Esophagus squamous epithelium (tissue), 5 donors: ENCODE results near the gene PTMS. TPM values are rescaled to one million over a fixed set of nuclear protein-coding genes. Genes with fewer than 3 reads are reported as not detected.

Experiments
- DNase-seq: peaks from one replicate; lab custom pipeline; 2025; lab: John Stamatoyannopoulos, UW
- H3K27ac ChIP-seq, 4 donors: fragments of 200-600 bp; sonication (generic); one replicate each; pipeline ENCODE4 v1.5.1; 2016 to 2019; ENCODE audit warnings: mild to moderate bottlenecking in 1 of 4
- H3K27me3 ChIP-seq, 4 donors: fragments of 200-600 bp; sonication (generic); 1 replicate in 3 of 4; 2 replicates in 1 of 4; pipeline versions ENCODE4 v1.5.1 to v1.6.0; 2017 to 2021; ENCODE audit warnings: antibody characterized with exemption in 1 of 4
- H3K36me3 ChIP-seq, 3 donors: fragments of 200-600 bp; sonication (generic); one replicate each; pipeline ENCODE4 v1.5.1; 2016 to 2019
- H3K4me1 ChIP-seq, 3 donors: fragments of 200-600 bp; sonication (generic); one replicate each; pipeline ENCODE4 v1.5.1; 2017 to 2019
- H3K4me3 ChIP-seq, 4 donors: fragments of 200-600 bp; sonication (generic); 1 replicate in 3 of 4; 2 replicates in 1 of 4; pipeline ENCODE4 v1.5.1; 2016 to 2019; ENCODE audit warnings: mild to moderate bottlenecking in 2 of 4, moderate library complexity in 1 of 4
- H3K9me3 ChIP-seq, 3 donors: fragments of 200-600 bp; sonication (generic); one replicate each; pipeline ENCODE4 v1.5.1; 2016 to 2019
- POLR2A ChIP-seq, 4 donors: fragments of 450-650 bp; IDR thresholded peaks; one replicate each; pipeline ENCODE4 v1.6.1; 2017; ENCODE audit warnings: antibody characterized with exemption in 4 of 4, mild to moderate bottlenecking in 4 of 4, moderate library complexity in 3 of 4
- WGBS, 2 donors: methylation state at CpG; one replicate each; pipeline ENCODE4 v1.1.5; 2018; 5-methylcytosine and 5-hydroxymethylcytosine counted together
- intact Hi-C: fragments of 100-400 bp; cut with DNase I; formaldehyde crosslinking; loops from one replicate; pipeline ENCODE4 v1.15.0; 2022
- total RNA-seq, 4 donors: library from RNA; depleted of rRNA; stranded (reverse); fragments of >200 nt; gene quantifications; one replicate each; pipeline ENCODE4 v1.1.0, GENCODE V29; 2016
- TF ChIP-seq, protein P1 (sequence below), 6 experiments: fragments of 450-650 bp in 4 of 6; fragments of 200-600 bp in 2 of 6; sonication (generic) in 2 of 6; IDR thresholded peaks; one replicate each; pipeline ENCODE4 v1.5.1; 2016 to 2019; ENCODE audit warnings: antibody characterized with exemption in 6 of 6, mild to moderate bottlenecking in 4 of 6, moderate library complexity in 4 of 6
- donor health status: DM: yes; HTN: yes; CAD: no.

The PTMS gene
- total RNA-seq, 4 donors from 2014 or later = 78.2 to 149 (median 123) TPM

- intact Hi-C loops = no loop called here
Observed at GRCh38 chr12:6771091-6771495, 4.9 kb downstream of the PTMS start.

DNA sequence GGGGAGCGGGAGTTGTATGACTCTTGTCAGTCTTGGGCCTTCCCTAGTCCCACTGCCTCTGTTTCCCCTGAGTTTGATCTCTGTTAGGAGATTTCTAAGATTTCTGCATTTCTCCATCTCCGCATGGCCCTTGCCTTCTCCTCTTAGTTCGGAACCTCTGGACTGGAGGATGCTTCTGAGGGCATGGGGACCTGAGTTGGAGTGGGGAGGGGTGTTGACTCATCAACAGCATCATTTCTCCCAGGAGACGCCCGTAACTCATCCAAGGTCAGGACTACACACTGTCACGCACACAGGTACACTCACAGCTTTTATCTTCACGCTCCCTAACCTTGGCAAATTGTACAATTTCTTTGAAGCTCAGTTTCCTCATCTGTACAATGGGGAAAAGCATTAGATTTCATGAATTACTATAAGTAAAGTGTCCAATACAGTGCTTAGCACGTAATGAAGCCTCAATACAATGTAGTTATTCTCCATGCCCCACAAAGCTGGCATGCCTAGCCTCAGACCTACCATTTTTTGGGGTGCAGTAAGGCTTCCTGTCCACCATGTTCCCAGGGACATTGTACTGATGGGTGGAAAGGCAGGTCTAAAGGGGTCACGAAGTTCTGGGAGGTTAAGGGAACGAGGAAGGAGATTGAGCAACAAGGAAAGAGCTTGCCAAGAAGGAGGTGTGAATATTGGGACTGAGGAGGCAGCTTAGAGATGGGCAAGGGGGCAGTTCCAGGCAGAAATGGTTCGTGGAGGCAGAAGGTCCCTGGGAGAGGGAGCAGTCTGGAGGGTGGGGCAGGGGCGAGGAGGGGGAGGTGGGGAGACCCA lies 5.6 kb downstream of the PTMS start:
- Histone ChIP-seq H3K27ac (peak overlapping the region in 3 of 4 donors; percentile 49 to 99 (median 99)), H3K27me3 (peaks cover 0 to 9% (median 0%) of the 10 kb centered on the region in 4 donors), H3K4me1 (peaks cover 38 to 69% (median 40%) of the 10 kb centered on the region in 3 donors), H3K36me3 (peaks cover 4 to 21% (median 4%) of the 10 kb centered on the region in 3 donors), H3K9me3 (no peaks in the 10 kb centered on the region), H3K4me3 (peak overlapping the region in 2 of 4 donors; percentile 42 to 45)
- intact Hi-C loops = no loop called here
- WGBS, 2 donors = 65 to 73% methylated on average over 10 of the region's 12 CpGs
- DNase-seq = no peak
- TF ChIP-seq, protein P1, sequence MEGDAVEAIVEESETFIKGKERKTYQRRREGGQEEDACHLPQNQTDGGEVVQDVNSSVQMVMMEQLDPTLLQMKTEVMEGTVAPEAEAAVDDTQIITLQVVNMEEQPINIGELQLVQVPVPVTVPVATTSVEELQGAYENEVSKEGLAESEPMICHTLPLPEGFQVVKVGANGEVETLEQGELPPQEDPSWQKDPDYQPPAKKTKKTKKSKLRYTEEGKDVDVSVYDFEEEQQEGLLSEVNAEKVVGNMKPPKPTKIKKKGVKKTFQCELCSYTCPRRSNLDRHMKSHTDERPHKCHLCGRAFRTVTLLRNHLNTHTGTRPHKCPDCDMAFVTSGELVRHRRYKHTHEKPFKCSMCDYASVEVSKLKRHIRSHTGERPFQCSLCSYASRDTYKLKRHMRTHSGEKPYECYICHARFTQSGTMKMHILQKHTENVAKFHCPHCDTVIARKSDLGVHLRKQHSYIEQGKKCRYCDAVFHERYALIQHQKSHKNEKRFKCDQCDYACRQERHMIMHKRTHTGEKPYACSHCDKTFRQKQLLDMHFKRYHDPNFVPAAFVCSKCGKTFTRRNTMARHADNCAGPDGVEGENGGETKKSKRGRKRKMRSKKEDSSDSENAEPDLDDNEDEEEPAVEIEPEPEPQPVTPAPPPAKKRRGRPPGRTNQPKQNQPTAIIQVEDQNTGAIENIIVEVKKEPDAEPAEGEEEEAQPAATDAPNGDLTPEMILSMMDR (IDR thresholded peaks at IDR 0.05) = no peak
- no peak for TF ChIP-seq POLR2A (IDR thresholded peaks at IDR 0.05)

More at GRCh38 chr12:6771091-6771495, 4.9 kb downstream of the PTMS start:
- WGBS, 2 donors = 78 to 96% methylated on average over 4 of the region's 4 CpGs
- Histone ChIP-seq H3K4me1 (peaks cover 38 to 71% (median 40%) of the 10 kb centered on the region in 3 donors), H3K27ac (peak overlapping the region in 3 of 4 donors; percentile 49 to 99 (median 99)), H3K27me3 (peaks cover 0 to 9% (median 0%) of the 10 kb centered on the region in 4 donors), H3K4me3 (no peak overlapping the region), H3K9me3 (no peaks in the 10 kb centered on the region), H3K36me3 (peaks cover 4 to 21% (median 4%) of the 10 kb centered on the region in 3 donors)
- TF ChIP-seq, protein P1 (IDR thresholded peaks at IDR 0.05) = no peak
- no peak for TF ChIP-seq POLR2A (IDR thresholded peaks at IDR 0.05)
- DNase-seq = no peak

DNA sequence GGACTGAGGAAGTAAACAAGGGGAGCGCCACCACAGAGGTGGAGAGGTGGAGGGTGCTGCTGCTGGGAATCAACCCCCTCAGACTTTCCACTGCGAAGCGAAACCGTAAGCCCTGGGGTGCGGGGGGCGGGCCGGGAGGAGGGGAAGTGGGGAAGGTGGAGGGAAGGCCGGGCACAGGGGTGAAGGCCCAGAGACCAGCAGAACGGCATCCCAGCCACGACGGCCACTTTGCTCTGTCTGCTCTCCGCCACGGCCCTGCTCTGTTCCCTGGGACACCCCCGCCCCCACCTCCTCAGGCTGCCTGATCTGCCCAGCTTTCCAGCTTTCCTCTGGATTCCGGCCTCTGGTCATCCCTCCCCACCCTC lies 6.2 kb downstream of the PTMS start, which contains the start of gene LAG3:
LAG3 (plus strand) TSS at position 190 of the 365 bp plus-strand sequence. CDS start 333 bp downstream, outside the sequence.
- H3K9me3 ChIP-seq = no peaks in the 10 kb centered on the region
- intact Hi-C loops = no loop called here
- peaks cover 4 to 21% (median 4%) of the 10 kb centered on the region in 3 donors for H3K36me3 ChIP-seq
- WGBS, 2 donors = 55 to 57% methylated on average over 13 to 15 of the region's 15 CpGs
- peaks cover 0 to 9% (median 0%) of the 10 kb centered on the region in 4 donors for H3K27me3 ChIP-seq
- H3K4me3 ChIP-seq = peak within 1 kb of the TSS; percentile 6 to 58 (median 30)
- H3K27ac ChIP-seq = peak within 1 kb of the TSS in 3 of 4 donors; percentile 49 to 99 (median 99)
- TF ChIP-seq, protein P1 (IDR thresholded peaks at IDR 0.05) = no peak
- no peak for TF ChIP-seq POLR2A (IDR thresholded peaks at IDR 0.05)
- H3K4me1 ChIP-seq = peaks cover 38 to 68% (median 40%) of the 10 kb centered on the region in 3 donors
- no peak for DNase-seq

- H3K36me3 ChIP-seq = peaks cover 4 to 21% (median 4%) of the 10 kb centered on the region in 3 donors
- TF ChIP-seq POLR2A (IDR thresholded peaks at IDR 0.05) = no peak
- TF ChIP-seq, protein P1 (IDR thresholded peaks at IDR 0.05) = no peak
- no peak for DNase-seq
- no peaks in the 10 kb centered on the region for H3K9me3 ChIP-seq
- intact Hi-C loops = no loop called here
- peak overlapping the region; percentile 6 to 58 (median 30) for H3K4me3 ChIP-seq
- H3K4me1 ChIP-seq = peaks cover 38 to 64% (median 41%) of the 10 kb centered on the region in 3 donors
- H3K27ac ChIP-seq = peak overlapping the region in 3 of 4 donors; percentile 20 to 99 (median 49)
- 60 to 68% methylated on average over 10 of the region's 21 CpGs for WGBS, 2 donors
- H3K27me3 ChIP-seq = peaks cover 0 to 12% (median 0%) of the 10 kb centered on the region in 4 donors
Observed at GRCh38 chr12:6772726-6773589, 6.8 kb downstream of the PTMS start.
